ENCODE data around the gene CDC42BPB.

Gene CDC42BPB

GRCh38 chr14:102973706-102974285 lies 83.6 kb downstream of the CDC42BPB start:
- no peak overlapping the region for H2AFZ ChIP-seq (ENCODE audit: low read length, unreplicated experiment)
- H3K4me3 ChIP-seq (ENCODE audit: low read depth, low read length), result no peak overlapping the region
- no peaks in the 10 kb centered on the region for H3K27me3 ChIP-seq (ENCODE audit: insufficient read depth, low read length)
- H3K79me2 ChIP-seq (ENCODE audit: control insufficient read depth, insufficient read depth, low read length, unreplicated experiment), result no peaks in the 10 kb centered on the region
- H3K36me3 ChIP-seq (ENCODE audit: insufficient read depth, low read length), result peaks cover 22% of the 10 kb centered on the region; the same call in 1 of the 2 replicates
- H3K4me1 ChIP-seq (ENCODE audit: control insufficient read depth, insufficient read depth, low read length, unreplicated experiment), result no peaks in the 10 kb centered on the region
- H3K27ac ChIP-seq (ENCODE audit: low read depth, low read length), result no peak overlapping the region

DNA sequence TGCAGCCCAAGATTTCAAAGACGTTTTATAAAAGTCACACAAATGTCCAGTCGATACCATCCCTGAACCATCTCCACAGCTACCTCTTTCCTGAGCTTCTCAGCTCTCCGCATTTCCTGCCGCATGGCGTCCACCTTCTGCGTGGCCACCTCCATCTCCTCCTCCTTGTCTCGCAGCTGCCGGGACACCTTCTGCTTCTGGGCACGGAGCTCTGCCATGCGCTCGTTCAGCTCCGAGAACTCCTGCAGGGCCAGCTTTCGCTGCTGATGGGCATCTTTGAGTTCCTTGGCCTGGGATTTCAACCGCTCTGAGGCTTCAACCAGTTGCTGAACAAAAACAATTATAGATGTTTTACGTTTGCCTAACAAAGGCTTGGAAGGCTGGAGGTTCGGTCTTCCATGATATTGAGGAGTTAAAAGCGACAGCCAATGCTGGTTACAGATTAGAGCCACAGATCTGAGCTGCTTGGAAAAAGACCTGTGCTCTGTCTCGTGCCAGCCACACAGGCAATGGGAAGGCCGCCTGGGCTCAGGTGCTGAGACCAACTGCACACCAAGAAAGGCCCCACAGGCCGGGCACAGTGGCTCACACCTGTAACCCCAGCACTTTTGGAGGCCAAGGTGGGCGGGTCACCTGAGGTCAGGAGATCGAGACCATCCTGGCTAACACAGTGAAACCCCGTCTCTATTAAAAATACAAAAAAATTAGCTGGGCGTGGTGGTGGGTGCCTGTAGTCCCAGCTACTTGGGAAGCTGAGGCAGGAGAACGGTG lies 85.3 kb downstream of the CDC42BPB start:
- no peak overlapping the region for H3K4me3 ChIP-seq (ENCODE audit: low read depth, low read length)
- H2AFZ ChIP-seq (ENCODE audit: low read length, unreplicated experiment), result no peak overlapping the region
- no peak overlapping the region for H3K27ac ChIP-seq (ENCODE audit: low read depth, low read length)
- H3K79me2 ChIP-seq (ENCODE audit: control insufficient read depth, insufficient read depth, low read length, unreplicated experiment), result no peaks in the 10 kb centered on the region
- H3K36me3 ChIP-seq (ENCODE audit: insufficient read depth, low read length), result peaks cover 33% of the 10 kb centered on the region; the same call in 1 of the 2 replicates
- H3K27me3 ChIP-seq (ENCODE audit: insufficient read depth, low read length), result no peaks in the 10 kb centered on the region
- H3K4me1 ChIP-seq (ENCODE audit: control insufficient read depth, insufficient read depth, low read length, unreplicated experiment), result no peaks in the 10 kb centered on the region

DNA sequence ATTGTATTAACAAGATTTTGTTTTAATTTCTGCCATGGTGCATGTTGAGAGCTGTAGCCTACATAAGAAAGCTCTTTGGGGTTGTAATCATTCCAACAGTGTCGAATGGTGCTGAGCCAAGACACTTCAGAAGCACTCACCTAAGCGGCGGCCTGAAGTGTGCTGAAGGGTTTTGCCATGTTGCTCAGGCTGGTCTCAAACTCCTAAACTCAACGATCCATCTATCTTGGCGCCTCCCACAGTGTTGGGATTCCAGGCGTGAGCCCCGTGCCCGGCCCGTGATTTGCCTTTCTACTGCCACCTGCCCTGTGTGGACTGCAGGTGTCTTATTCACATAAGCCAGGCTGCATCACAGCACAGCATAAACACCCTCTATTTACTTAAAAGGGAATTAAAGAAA lies 86.0 kb downstream of the CDC42BPB start:
- Histone ChIP-seq H3K4me3 (ENCODE audit: low read depth, low read length) (no peak overlapping the region), H3K27me3 (ENCODE audit: insufficient read depth, low read length) (no peaks in the 10 kb centered on the region), H3K4me1 (ENCODE audit: control insufficient read depth, insufficient read depth, low read length, unreplicated experiment) (no peaks in the 10 kb centered on the region), H2AFZ (ENCODE audit: low read length, unreplicated experiment) (no peak overlapping the region), H3K27ac (ENCODE audit: low read depth, low read length) (no peak overlapping the region), H3K36me3 (ENCODE audit: insufficient read depth, low read length) (peaks cover 39% of the 10 kb centered on the region), H3K79me2 (ENCODE audit: control insufficient read depth, insufficient read depth, low read length, unreplicated experiment) (no peaks in the 10 kb centered on the region)

GRCh38 chr14:102970496-102970895 lies 86.9 kb downstream of the CDC42BPB start:
- no peaks in the 10 kb centered on the region for H3K4me1 ChIP-seq (ENCODE audit: control insufficient read depth, insufficient read depth, low read length, unreplicated experiment)
- H3K27me3 ChIP-seq (ENCODE audit: insufficient read depth, low read length), result no peaks in the 10 kb centered on the region
- no peak overlapping the region for H2AFZ ChIP-seq (ENCODE audit: low read length, unreplicated experiment)
- no peaks in the 10 kb centered on the region for H3K79me2 ChIP-seq (ENCODE audit: control insufficient read depth, insufficient read depth, low read length, unreplicated experiment)
- peaks cover 37% of the 10 kb centered on the region for H3K36me3 ChIP-seq (ENCODE audit: insufficient read depth, low read length)
- no peak overlapping the region for H3K4me3 ChIP-seq (ENCODE audit: low read depth, low read length)
- no peak overlapping the region for H3K27ac ChIP-seq (ENCODE audit: low read depth, low read length)

DNA sequence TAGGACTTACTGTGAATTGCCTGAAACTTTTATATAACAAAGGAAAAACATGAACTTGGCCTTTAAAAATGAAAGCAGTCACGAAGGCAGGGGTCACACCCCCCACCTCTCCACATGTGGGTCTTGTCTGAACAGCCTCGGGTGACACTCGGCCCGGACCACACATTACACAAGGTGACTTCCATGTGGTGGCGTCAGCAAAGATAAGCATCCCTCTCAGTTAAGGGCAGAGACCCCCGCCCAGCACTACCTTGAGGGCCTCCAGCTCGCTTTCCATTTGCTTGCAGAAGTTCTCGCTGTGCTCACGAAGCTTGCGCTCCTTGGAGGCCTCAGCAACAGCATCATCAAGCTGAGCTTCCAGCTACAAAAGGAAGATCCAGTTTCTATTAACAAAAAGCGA lies 87.4 kb downstream of the CDC42BPB start:
- Histone ChIP-seq H3K27me3 (ENCODE audit: insufficient read depth, low read length) (no peaks in the 10 kb centered on the region), H3K4me3 (ENCODE audit: low read depth, low read length) (no peak overlapping the region), H3K27ac (ENCODE audit: low read depth, low read length) (no peak overlapping the region), H3K79me2 (ENCODE audit: control insufficient read depth, insufficient read depth, low read length, unreplicated experiment) (no peaks in the 10 kb centered on the region), H3K36me3 (ENCODE audit: insufficient read depth, low read length) (peaks cover 35% of the 10 kb centered on the region), H2AFZ (ENCODE audit: low read length, unreplicated experiment) (no peak overlapping the region), H3K4me1 (ENCODE audit: control insufficient read depth, insufficient read depth, low read length, unreplicated experiment) (no peaks in the 10 kb centered on the region)

DNA sequence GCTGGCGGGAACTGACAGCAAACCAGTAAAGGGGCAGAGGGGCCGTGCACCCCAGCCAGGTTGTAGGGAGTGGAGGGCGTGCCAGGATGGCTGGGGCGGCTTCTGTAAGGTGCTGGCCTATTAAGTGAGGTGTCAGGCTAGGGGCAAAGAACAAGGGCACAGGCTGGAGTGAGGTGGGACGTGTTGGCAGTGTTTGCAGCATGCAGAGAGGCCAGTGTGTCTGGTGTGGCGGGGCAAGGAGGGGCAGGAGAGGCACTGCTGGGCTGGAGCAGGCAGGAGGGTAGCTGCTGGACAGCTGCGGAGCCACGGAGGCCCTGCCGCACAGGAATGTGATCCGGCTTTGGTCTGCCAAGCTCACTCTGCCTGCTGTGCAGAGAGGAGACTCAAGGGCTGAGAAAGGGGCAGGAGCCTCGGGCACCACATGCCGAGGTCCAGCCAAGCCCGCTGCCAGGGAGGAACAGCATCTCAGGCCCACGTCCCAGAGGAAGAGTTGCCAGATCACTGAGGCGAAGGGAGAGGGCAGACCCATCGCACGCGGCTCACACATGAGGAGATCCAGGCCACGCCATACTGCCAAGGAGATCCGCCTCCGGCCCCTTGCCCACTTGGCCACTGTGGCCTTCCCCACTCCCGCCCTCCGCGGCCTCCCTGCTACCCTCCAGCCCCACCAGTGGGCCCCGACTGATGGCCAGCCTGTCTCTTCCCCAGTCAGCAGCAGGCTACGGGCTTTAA lies 88.1 kb downstream of the CDC42BPB start:
- H3K36me3 ChIP-seq (ENCODE audit: insufficient read depth, low read length), result peaks cover 35% of the 10 kb centered on the region

DNA sequence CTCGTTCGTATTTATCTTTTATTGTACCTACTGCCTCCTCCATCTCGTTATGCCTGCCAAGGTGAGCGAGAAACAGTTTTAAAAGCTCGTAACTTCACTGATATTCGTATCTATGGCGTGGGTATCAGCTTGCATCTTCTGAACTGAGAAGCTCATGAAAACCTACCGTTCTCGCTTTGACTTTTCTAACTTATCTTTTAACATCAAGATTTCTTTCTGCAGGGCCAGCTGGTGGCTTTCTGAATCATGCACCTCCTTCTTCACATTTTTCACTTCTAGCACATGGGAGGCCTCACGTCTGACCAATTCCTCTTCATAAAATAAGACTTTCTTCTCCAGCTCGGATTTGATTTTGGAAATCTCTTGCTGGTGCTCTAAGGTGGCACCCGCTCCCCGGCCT lies 89.0 kb downstream of the CDC42BPB start:
- Histone ChIP-seq H2AFZ (ENCODE audit: low read length, unreplicated experiment) (no peak overlapping the region), H3K4me1 (ENCODE audit: control insufficient read depth, insufficient read depth, low read length, unreplicated experiment) (no peaks in the 10 kb centered on the region), H3K27ac (ENCODE audit: low read depth, low read length) (no peak overlapping the region), H3K4me3 (ENCODE audit: low read depth, low read length) (no peak overlapping the region), H3K36me3 (ENCODE audit: insufficient read depth, low read length) (peaks cover 39% of the 10 kb centered on the region), H3K79me2 (ENCODE audit: control insufficient read depth, insufficient read depth, low read length, unreplicated experiment) (no peaks in the 10 kb centered on the region), H3K27me3 (ENCODE audit: insufficient read depth, low read length) (no peaks in the 10 kb centered on the region)

More for the DNA sequence above, 88.1 kb downstream of the CDC42BPB start:
- no peak overlapping the region for H3K4me3 ChIP-seq (ENCODE audit: low read depth, low read length)
- no peaks in the 10 kb centered on the region for H3K27me3 ChIP-seq (ENCODE audit: insufficient read depth, low read length)
- H3K27ac ChIP-seq (ENCODE audit: low read depth, low read length), result no peak overlapping the region
- H2AFZ ChIP-seq (ENCODE audit: low read length, unreplicated experiment), result no peak overlapping the region
- H3K79me2 ChIP-seq (ENCODE audit: control insufficient read depth, insufficient read depth, low read length, unreplicated experiment), result no peaks in the 10 kb centered on the region
- no peaks in the 10 kb centered on the region for H3K4me1 ChIP-seq (ENCODE audit: control insufficient read depth, insufficient read depth, low read length, unreplicated experiment)

DNA sequence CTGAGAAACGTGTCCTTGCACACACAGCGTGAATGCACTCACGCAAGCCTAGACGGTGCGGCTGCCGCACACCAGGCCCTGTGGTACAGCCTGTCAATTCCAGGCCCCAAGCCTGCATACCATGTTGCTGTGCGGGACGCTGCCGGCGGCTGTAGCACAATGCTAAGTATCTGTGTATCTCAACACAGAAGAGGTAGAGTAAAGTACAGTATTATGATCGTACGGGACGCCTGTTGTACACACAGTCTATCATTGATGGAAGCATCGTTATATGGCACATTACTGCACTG lies 89.9 kb downstream of the CDC42BPB start:
- peaks cover 39% of the 10 kb centered on the region for H3K36me3 ChIP-seq (ENCODE audit: insufficient read depth, low read length)

DNA sequence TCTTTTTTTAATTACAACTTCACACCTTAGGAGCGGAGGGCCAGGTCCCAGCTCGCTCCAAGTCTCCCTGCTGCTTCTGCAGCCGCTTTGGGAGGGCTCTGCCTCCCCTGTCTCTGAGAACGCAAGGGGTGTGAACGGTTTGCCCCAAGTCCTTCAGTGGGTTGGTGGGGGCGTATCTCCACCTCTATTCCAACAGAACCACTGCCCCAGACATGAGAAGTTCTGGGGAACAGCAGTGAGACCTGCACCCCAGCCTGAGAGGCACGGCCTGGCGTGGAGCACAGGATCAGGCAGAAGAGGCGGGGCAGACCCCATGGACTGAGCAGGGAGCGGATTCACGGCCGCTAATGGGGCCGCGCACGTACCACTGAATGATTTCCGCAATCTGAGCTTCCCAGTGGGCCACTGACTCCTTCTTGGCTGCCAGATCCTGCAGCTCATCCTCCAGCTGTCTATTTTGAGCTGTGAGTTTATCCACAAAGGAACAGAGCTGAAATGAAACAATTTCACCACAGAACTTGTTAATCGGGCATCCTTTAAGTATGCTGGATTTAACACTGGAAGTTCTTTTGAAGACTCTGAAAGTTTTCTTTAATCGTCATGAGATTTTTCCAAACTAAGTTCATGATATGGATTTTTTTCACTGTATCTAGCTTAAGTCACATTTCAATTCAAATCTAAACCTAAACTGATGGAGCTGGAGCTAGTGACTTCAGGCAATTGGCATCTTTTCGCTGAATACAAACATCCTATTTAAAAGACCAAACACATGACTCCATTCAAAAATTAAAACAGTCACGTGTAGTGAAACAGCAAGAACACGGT lies 90.5 kb downstream of the CDC42BPB start:
- Histone ChIP-seq H3K4me1 (ENCODE audit: control insufficient read depth, insufficient read depth, low read length, unreplicated experiment) (no peaks in the 10 kb centered on the region), H3K4me3 (ENCODE audit: low read depth, low read length) (no peak overlapping the region), H2AFZ (ENCODE audit: low read length, unreplicated experiment) (no peak overlapping the region), H3K27me3 (ENCODE audit: insufficient read depth, low read length) (no peaks in the 10 kb centered on the region), H3K36me3 (ENCODE audit: insufficient read depth, low read length) (peaks cover 39% of the 10 kb centered on the region), H3K79me2 (ENCODE audit: control insufficient read depth, insufficient read depth, low read length, unreplicated experiment) (no peaks in the 10 kb centered on the region), H3K27ac (ENCODE audit: low read depth, low read length) (no peak overlapping the region)

More for the DNA sequence above, 89.9 kb downstream of the CDC42BPB start:
- Histone ChIP-seq H3K4me1 (ENCODE audit: control insufficient read depth, insufficient read depth, low read length, unreplicated experiment) (no peaks in the 10 kb centered on the region), H3K27ac (ENCODE audit: low read depth, low read length) (no peak overlapping the region), H2AFZ (ENCODE audit: low read length, unreplicated experiment) (no peak overlapping the region), H3K79me2 (ENCODE audit: control insufficient read depth, insufficient read depth, low read length, unreplicated experiment) (no peaks in the 10 kb centered on the region), H3K27me3 (ENCODE audit: insufficient read depth, low read length) (no peaks in the 10 kb centered on the region), H3K4me3 (ENCODE audit: low read depth, low read length) (no peak overlapping the region)

DNA sequence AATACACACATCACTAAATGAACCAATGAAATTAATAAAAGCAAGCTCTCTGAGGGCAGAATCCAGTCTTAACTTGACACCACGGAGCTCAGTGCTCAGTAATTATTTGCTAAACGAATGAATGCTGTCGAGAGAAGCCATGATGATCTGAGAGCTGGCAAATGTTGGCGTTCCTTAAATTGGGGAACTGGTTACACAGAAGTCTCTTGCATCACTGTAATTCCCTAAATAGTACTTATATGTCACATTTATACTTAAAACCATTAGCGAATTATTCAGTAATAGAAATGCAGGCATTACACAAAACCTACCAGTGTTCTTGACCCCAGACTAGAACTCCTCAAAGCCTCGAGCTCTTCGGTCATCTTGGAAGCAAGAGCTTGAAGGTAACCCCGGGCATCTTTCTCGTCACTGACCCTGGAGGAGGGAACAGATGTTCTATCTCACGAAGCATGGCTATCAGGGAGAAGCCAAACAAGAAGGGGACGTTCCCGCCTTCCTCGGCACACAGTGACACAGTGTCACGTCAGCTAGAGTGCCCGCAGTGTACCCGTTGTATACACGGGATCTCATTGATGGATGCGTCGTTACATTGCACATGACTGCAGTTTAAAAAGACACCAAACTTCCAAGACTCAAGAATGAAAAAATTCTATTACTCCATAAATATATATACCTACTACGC lies 91.2 kb downstream of the CDC42BPB start:
- Histone ChIP-seq H3K4me3 (ENCODE audit: low read depth, low read length) (no peak overlapping the region), H2AFZ (ENCODE audit: low read length, unreplicated experiment) (no peak overlapping the region), H3K79me2 (ENCODE audit: control insufficient read depth, insufficient read depth, low read length, unreplicated experiment) (no peaks in the 10 kb centered on the region), H3K36me3 (ENCODE audit: insufficient read depth, low read length) (peaks cover 39% of the 10 kb centered on the region), H3K27me3 (ENCODE audit: insufficient read depth, low read length) (no peaks in the 10 kb centered on the region), H3K4me1 (ENCODE audit: control insufficient read depth, insufficient read depth, low read length, unreplicated experiment) (no peaks in the 10 kb centered on the region), H3K27ac (ENCODE audit: low read depth, low read length) (no peak overlapping the region)
